Natural killer cell (primary cell): ENCODE measurements around the gene CBR3. TPM values are rescaled to one million over a fixed set of nuclear protein-coding genes. Genes with fewer than 3 reads are reported as not detected.

ENCODE experiments used
- ATAC-seq, 3 donors: fragments of 150-1000 bp in 2 of 3; fragments of 200-7000 bp in 1 of 3; cut with Tn5 transposase; 1 replicate in 1 of 3; 2 replicates in 2 of 3; pipeline ENCODE4 v1.10.0; 2021; ENCODE audit warnings: mild to moderate bottlenecking in 2 of 3, moderate library complexity in 2 of 3
- DNase-seq, 2 donors: peaks; one replicate each; pipeline versions ENCODE4 v3.0.0 to v3.0.0-alpha.2; 2013 to 2021; ENCODE audit warnings: mixed read lengths in 1 of 2
- H3K27ac ChIP-seq: one replicate; pipeline ENCODE4 v1.5.1; 2013; ENCODE audit warnings: mild to moderate bottlenecking, low read length
- H3K27me3 ChIP-seq: one replicate; pipeline ENCODE4 v1.6.1; 2013; ENCODE audit warnings: low read length; ENCODE audit not compliant: control insufficient read depth, insufficient read depth
- H3K36me3 ChIP-seq: one replicate; pipeline ENCODE4 v1.6.1; 2013; ENCODE audit warnings: low read length; ENCODE audit not compliant: control insufficient read depth, insufficient read depth
- H3K4me1 ChIP-seq: one replicate; pipeline ENCODE4 v1.6.1; 2013; ENCODE audit warnings: low read length; ENCODE audit not compliant: control insufficient read depth, insufficient read depth
- H3K4me3 ChIP-seq: one replicate; pipeline ENCODE4 v1.5.1; 2013; ENCODE audit warnings: low read length
- H3K9me3 ChIP-seq: one replicate; pipeline ENCODE4 v1.6.1; 2013; ENCODE audit warnings: low read length; ENCODE audit not compliant: control insufficient read depth, insufficient read depth
- H3K27ac Mint-ChIP-seq, 2 donors: one replicate each; pipeline ENCODE4 v1.8.0; 2022; ENCODE audit warnings: mild to moderate bottlenecking in 2 of 2, mixed read lengths in 2 of 2, moderate library complexity in 1 of 2
- H3K27me3 Mint-ChIP-seq, 2 donors: one replicate each; pipeline ENCODE4 v1.8.0; 2022; ENCODE audit warnings: low read depth in 2 of 2, mixed read lengths in 2 of 2
- H3K36me3 Mint-ChIP-seq: one replicate; pipeline ENCODE4 v1.8.0; 2022; ENCODE audit warnings: mixed read lengths
- H3K4me1 Mint-ChIP-seq, 2 donors: one replicate each; pipeline ENCODE4 v1.8.0; 2022; ENCODE audit warnings: mixed read lengths in 2 of 2
- H3K4me3 Mint-ChIP-seq: one replicate; pipeline ENCODE4 v1.8.0; 2022; ENCODE audit warnings: mild to moderate bottlenecking, moderate library complexity, mixed read lengths
- H3K9me3 Mint-ChIP-seq, 2 donors: one replicate each; pipeline ENCODE4 v1.8.0; 2022; ENCODE audit warnings: mixed read lengths in 2 of 2
- CTCF ChIP-seq: fragments of 200-600 bp; IDR thresholded peaks from one replicate; pipeline ENCODE4 v1.8.0; 2022; ENCODE audit warnings: antibody characterized with exemption
- WGBS: methylation state at CpG from one replicate; pipeline ENCODE4 v1.1.7; 2013; ENCODE audit warnings: missing lambda C conversion rate; ENCODE audit not compliant: insufficient coverage; 5-methylcytosine and 5-hydroxymethylcytosine counted together
- intact Hi-C: fragments of 100-400 bp; cut with micrococcal nuclease; formaldehyde crosslinking; loops from one replicate; pipeline ENCODE4 v1.14.2; 2022
- total RNA-seq, 4 donors: library from RNA; stranded (reverse); fragments of 120-200 nt in 1 of 4; gene quantifications; one replicate each; pipeline versions ENCODE4 v1.2.3 to v1.2.4, GENCODE V29; 2013 to 2022

Gene CBR3
- total RNA-seq, 3 donors from 2014 or later (not counting 1 experiment from before 2014, with no cell fraction given), result 0.95 to 1.5 (median 1.2) TPM

GRCh38 chr21:36183144-36183795 is 48.4 kb downstream of the CBR3 start:
- intact Hi-C loops, result no loop called here
- Mint-ChIP-seq H3K27me3 (no peaks in the 10 kb centered on the region), H3K9me3 (no peaks in the 10 kb centered on the region), H3K4me1 (peaks cover 14 to 26% of the 10 kb centered on the region in 2 donors), H3K4me3 (no peak overlapping the region), H3K36me3 (no peaks in the 10 kb centered on the region), H3K27ac (no peak overlapping the region)
- no peaks in the 10 kb centered on the region for H3K27me3 ChIP-seq
- no peaks in the 10 kb centered on the region for H3K9me3 ChIP-seq
- H3K4me3 ChIP-seq, result no peak overlapping the region
- no peak for DNase-seq
- WGBS, result 98% methylated on average over 11 of the region's 11 CpGs
- H3K4me1 ChIP-seq, result peaks cover 1% of the 10 kb centered on the region
- TF ChIP-seq CTCF, result no peak
- peaks cover 3% of the 10 kb centered on the region for H3K36me3 ChIP-seq
- H3K27ac ChIP-seq, result no peak overlapping the region
- no peak for ATAC-seq

- Histone ChIP-seq H3K36me3 (peaks cover 4% of the 10 kb centered on the region), H3K9me3 (no peaks in the 10 kb centered on the region), H3K4me1 (peaks cover 3% of the 10 kb centered on the region), H3K27me3 (no peaks in the 10 kb centered on the region), H3K4me3 (no peak overlapping the region), H3K27ac (no peak overlapping the region)
- TF ChIP-seq CTCF, result no peak
- Mint-ChIP-seq H3K27ac (no peak overlapping the region), H3K4me3 (no peak overlapping the region), H3K36me3 (no peaks in the 10 kb centered on the region), H3K9me3 (no peaks in the 10 kb centered on the region), H3K27me3 (no peaks in the 10 kb centered on the region), H3K4me1 (peaks cover 22 to 34% of the 10 kb centered on the region in 2 donors)
- DNase-seq (no peak), ATAC-seq (no peak)
- intact Hi-C loops, result no loop called here
- 93% methylated on average over 16 of the region's 16 CpGs for WGBS
Measured at GRCh38 chr21:36184545-36184944, 49.7 kb downstream of the CBR3 start.

GRCh38 chr21:36185523-36185922 is 50.6 kb downstream of the CBR3 start:
- no peak for TF ChIP-seq CTCF
- Histone ChIP-seq H3K4me1 (peaks cover 3% of the 10 kb centered on the region), H3K36me3 (peaks cover 4% of the 10 kb centered on the region), H3K9me3 (no peaks in the 10 kb centered on the region), H3K27ac (no peak overlapping the region), H3K27me3 (no peaks in the 10 kb centered on the region), H3K4me3 (no peak overlapping the region)
- Mint-ChIP-seq H3K4me3 (no peak overlapping the region), H3K4me1 (peaks cover 22 to 34% of the 10 kb centered on the region in 2 donors), H3K27ac (peak overlapping the region in 1 of 2 donors; percentile 65), H3K27me3 (no peaks in the 10 kb centered on the region), H3K36me3 (no peaks in the 10 kb centered on the region), H3K9me3 (no peaks in the 10 kb centered on the region)
- ATAC-seq (no peak), DNase-seq (no peak)
- WGBS, result 95% methylated on average over 8 of the region's 9 CpGs
- intact Hi-C loops, result no loop called here

GRCh38 chr21:36186081-36186480 is 51.2 kb downstream of the CBR3 start:
- 96% methylated on average over 4 of the region's 4 CpGs for WGBS
- Mint-ChIP-seq H3K9me3 (no peaks in the 10 kb centered on the region), H3K27me3 (no peaks in the 10 kb centered on the region), H3K36me3 (no peaks in the 10 kb centered on the region), H3K27ac (peak overlapping the region in 1 of 2 donors; percentile 65), H3K4me3 (no peak overlapping the region), H3K4me1 (peaks cover 27 to 34% of the 10 kb centered on the region in 2 donors)
- Histone ChIP-seq H3K27me3 (no peaks in the 10 kb centered on the region), H3K36me3 (peaks cover 6% of the 10 kb centered on the region), H3K4me1 (peaks cover 3% of the 10 kb centered on the region), H3K9me3 (no peaks in the 10 kb centered on the region), H3K27ac (no peak overlapping the region), H3K4me3 (no peak overlapping the region)
- ATAC-seq, result no peak
- no peak for TF ChIP-seq CTCF
- intact Hi-C loops, result no loop called here
- DNase-seq, result no peak
